Measurements from ENCODE around the gene ZNF423.
"Not testable (repeated sequence)": the region's sequence is repeated elsewhere in the genome, so short reads cannot be mapped to it uniquely, and the experiment has no call there.

- not testable (repeated sequence) for TF ChIP-seq CTCF (IDR thresholded peaks at IDR 0.05); MAX (IDR thresholded peaks at IDR 0.05; ENCODE audit: low read depth); REST (IDR thresholded peaks at IDR 0.05; ENCODE audit: low read depth, low read length); POLR2AphosphoS5 (IDR thresholded peaks at IDR 0.05; ENCODE audit: low read depth, low read length); SMC3 (IDR thresholded peaks at IDR 0.05; ENCODE audit: low read depth, low read length); GABPA (IDR thresholded peaks at IDR 0.05; ENCODE audit: low read depth); RAD21 (IDR thresholded peaks at IDR 0.05; ENCODE audit: low read length); EZH2phosphoT487 (IDR thresholded peaks at IDR 0.05; ENCODE audit: borderline replicate concordance, low read depth); ZBTB33 (IDR thresholded peaks at IDR 0.05; ENCODE audit: borderline replicate concordance, low read depth); JUND (IDR thresholded peaks at IDR 0.05); EP300 (IDR thresholded peaks at IDR 0.05; ENCODE audit: borderline replicate concordance in 1 of 2, low read depth in 1 of 2, low read length in 1 of 2); ELF1 (IDR thresholded peaks at IDR 0.05); FOSL2 (IDR thresholded peaks at IDR 0.05; ENCODE audit: borderline replicate concordance, low read depth); RCOR1 (IDR thresholded peaks at IDR 0.05; ENCODE audit: low read length)
Observed at GRCh38 chr16:49562894-49563293, 293.0 kb downstream of the ZNF423 start.
